Measurements from ENCODE around the gene UNC93B1. TPM values are rescaled to one million over a fixed set of nuclear protein-coding genes. Genes with fewer than 3 reads are reported as not detected.

The UNC93B1 gene
- total and polyA plus RNA-seq, 2 of the 8 experiments (the other 6 are each of a cell fraction or from before 2014, with no cell fraction given), result 18.9 to 34.3 TPM

DNA sequence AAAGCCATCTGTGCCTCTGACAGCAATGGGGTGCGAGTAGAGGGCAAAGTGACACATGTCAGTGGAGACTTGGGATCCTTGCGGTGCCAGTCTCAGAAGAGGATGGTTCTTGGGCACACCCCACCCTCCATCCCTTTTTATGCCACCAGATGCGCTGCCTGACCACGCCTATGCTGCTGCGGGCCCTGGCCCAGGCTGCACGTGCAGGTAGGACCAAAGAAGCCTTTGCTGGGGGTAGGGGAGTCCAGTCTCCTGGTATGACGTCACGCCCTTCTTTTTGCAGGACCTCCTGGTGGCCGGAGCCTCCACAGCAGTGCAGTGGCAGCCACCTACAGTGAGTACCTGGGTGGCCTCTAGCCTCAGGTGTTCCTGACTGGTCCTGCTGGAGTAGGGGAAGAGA lies 28.1 kb upstream of the UNC93B1 start:
- Histone ChIP-seq H2AFZ (ENCODE audit: low read length) (no peak overlapping the region), H3K23me2 (ENCODE audit: low read depth, low read length) (peaks cover 3% of the 10 kb centered on the region; the same call in 1 of the 2 replicates), H3K4me1 (replicated peaks in 1 of 4; ENCODE audit: control insufficient read depth in 3 of 4, insufficient read depth in 4 of 4, low read length in 3 of 4) (peaks cover 0 to 8% (median 6%) of the 10 kb centered on the region in 4 experiments; a peak in 5 of 7 replicates), H3K4me2 (ENCODE audit: insufficient read depth in 1 of 2, low read depth in 2 of 2, low read length in 2 of 2) (peak overlapping the region; percentile 76 to 86; a peak in 2 of 4 replicates), H3K18ac (ENCODE audit: extremely low read depth, low read length) (no peak overlapping the region), H3K56ac (replicated peaks; ENCODE audit: insufficient read length, low read depth, low read length) (no peak overlapping the region), H3K23ac (ENCODE audit: insufficient read length) (no peak overlapping the region), H3K27ac (ENCODE audit: low read depth, low read length) (no peak overlapping the region), H3K79me1 (ENCODE audit: low read depth, low read length) (peaks cover 10% of the 10 kb centered on the region), H2BK15ac (ENCODE audit: low read length) (no peak overlapping the region), H3K9ac (replicated peaks in 1 of 4; ENCODE audit: extremely low read depth in 1 of 4, low read depth in 3 of 4, low read length in 3 of 4) (0 out of 7 replicates have a peak overlapping the region, but pooled peaks of 1 of the 4 experiments have one; percentile 6), H4K91ac (replicated peaks; ENCODE audit: insufficient read length, low read length) (no peak overlapping the region), H3K14ac (ENCODE audit: insufficient read length) (no peak overlapping the region), H2BK12ac (ENCODE audit: low read depth, low read length) (no peak overlapping the region), H3K4ac (replicated peaks; ENCODE audit: insufficient read length, low read depth, low read length) (no peak overlapping the region), H3K36me3 (ENCODE audit: control insufficient read depth in 2 of 4, insufficient read depth in 4 of 4, low read length in 3 of 4) (peaks cover 4 to 17% (median 15%) of the 10 kb centered on the region in 4 experiments), H2BK20ac (ENCODE audit: low read length) (no peak overlapping the region), H2AK5ac (ENCODE audit: low read depth, low read length) (no peak overlapping the region), H2BK5ac (ENCODE audit: low read depth, low read length) (no peak overlapping the region), H3K9me3 (ENCODE audit: insufficient read depth in 2 of 2, low read depth in 1 of 2, low read length in 1 of 2) (no peaks in the 10 kb centered on the region), H3K27me3 (replicated peaks in 1 of 4; ENCODE audit: control insufficient read depth in 3 of 4, extremely low read depth in 1 of 4, insufficient read depth in 3 of 4, low read length in 3 of 4) (no peaks in the 10 kb centered on the region), H3K79me2 (ENCODE audit: control insufficient read depth in 1 of 2, insufficient read depth in 2 of 2, low read length in 2 of 2) (peaks cover 0 to 22% of the 10 kb centered on the region in 2 experiments; a peak in 2 of 4 replicates), H4K20me1 (replicated peaks in 1 of 2; ENCODE audit: control insufficient read depth in 1 of 2, insufficient read depth in 2 of 2, low read length in 2 of 2) (peaks cover 0 to 5% of the 10 kb centered on the region in 2 experiments), H3K4me3 (ENCODE audit: extremely low read depth in 1 of 4, insufficient read depth in 2 of 4, low read depth in 3 of 4, low read length in 4 of 4) (no peak overlapping the region), H4K8ac (ENCODE audit: extremely low read depth, insufficient read depth, low read length) (no peak overlapping the region), H2BK120ac (replicated peaks; ENCODE audit: low read depth, low read length) (no peak overlapping the region), H4K5ac (ENCODE audit: insufficient read length, low read depth, low read length) (no peak overlapping the region)
- DNase-seq (ENCODE audit: low read depth in 1 of 2, low spot score in 2 of 2) (no peak), FAIRE-seq (no peak)
- ChIA-PET POLR2A (ENCODE audit: partially characterized antibody) (interaction anchor here (1.8 to 16.6 kb wide), 3 partner anchors 10 to 21 kb away, joined by 6 to 183 read pairs (median 24); no protein-coding TSS in a partner anchor), CTCF (ENCODE audit: partially characterized antibody) (interaction anchor here (1.2 to 1.3 kb wide), 2 partner anchors 11 to 23 kb away, joined by 3 to 5 read pairs; no protein-coding TSS in a partner anchor)
- WGBS, 2 experiments (ENCODE audit: extremely low coverage in 1 of 2, insufficient coverage in 1 of 2, insufficient read length in 1 of 2, insufficient replicate concordance in 2 of 2, low coverage in 1 of 2, low lambda C conversion rate in 2 of 2, missing lambda C conversion rate in 1 of 2), result 82% methylated on average over 9 of the region's 9 CpGs; no CpG with 5 or more reads in 1 of the 2 experiments
- TF ChIP-seq BACH1 (IDR thresholded peaks at IDR 0.05; ENCODE audit: low read length) (no peak), EP300 (IDR thresholded peaks at IDR 0.05; ENCODE audit: borderline replicate concordance in 1 of 2, low read depth in 2 of 2, low read length in 2 of 2) (no peak), MAFK (IDR thresholded peaks at IDR 0.05; ENCODE audit: low read depth, low read length) (no peak), KDM5A (IDR thresholded peaks at IDR 0.05; ENCODE audit: low read length) (no peak), TEAD4 (IDR thresholded peaks at IDR 0.05; ENCODE audit: low read depth, low read length) (no peak), TAF7 (optimal IDR thresholded peaks at IDR 0.05; ENCODE audit: borderline replicate concordance, low read depth, low read length) (no peak), HDAC6 (IDR thresholded peaks at IDR 0.05; ENCODE audit: low read depth, low read length) (no peak), GABPA (IDR thresholded peaks at IDR 0.05; ENCODE audit: borderline replicate concordance, insufficient read depth, low read length) (no peak), KDM1A (IDR thresholded peaks at IDR 0.05; ENCODE audit: borderline replicate concordance, low read length) (no peak), BRCA1 (IDR thresholded peaks at IDR 0.05; ENCODE audit: low read depth, low read length) (no peak), SAP30 (IDR thresholded peaks at IDR 0.05; ENCODE audit: insufficient read depth, insufficient replicate concordance, low read length) (no peak), TCF12 (IDR thresholded peaks at IDR 0.05; ENCODE audit: low read depth, low read length) (no peak), CBX8 (IDR thresholded peaks at IDR 0.05; ENCODE audit: borderline replicate concordance, low read depth, low read length) (no peak), KDM4A (IDR thresholded peaks at IDR 0.05; ENCODE audit: low read depth, low read length, severe bottlenecking) (no peak)

All from H1 (cell line).